Esophagus (tissue), 2 donors: Measurements from ENCODE around the gene PIEZO2. TPM values are rescaled to one million over a fixed set of nuclear protein-coding genes. Genes with fewer than 3 reads are reported as not detected.

Experiments used
- H3K27ac ChIP-seq, 2 donors: one replicate each; pipeline ENCODE4 v1.5.1; 2013; ENCODE audit warnings: low read depth in 2 of 2, mild to moderate bottlenecking in 2 of 2, inconsistent platforms in 1 of 2, low read length in 1 of 2, moderate library complexity in 1 of 2
- H3K27me3 ChIP-seq, 2 donors: one replicate each; pipeline ENCODE4 v1.6.1; 2013; ENCODE audit warnings: low read length in 2 of 2, control low read depth in 1 of 2, mild to moderate bottlenecking in 1 of 2; ENCODE audit not compliant: insufficient read depth in 2 of 2, control insufficient read depth in 1 of 2
- H3K36me3 ChIP-seq, 2 donors: one replicate each; pipeline ENCODE4 v1.6.1; 2013; ENCODE audit warnings: low read length in 1 of 2; ENCODE audit not compliant: control insufficient read depth in 2 of 2, insufficient read depth in 2 of 2
- H3K4me1 ChIP-seq, 2 donors: one replicate each; pipeline ENCODE4 v1.6.1; 2013; ENCODE audit warnings: low read length in 1 of 2; ENCODE audit not compliant: control insufficient read depth in 2 of 2, insufficient read depth in 2 of 2
- H3K4me3 ChIP-seq, 2 donors: one replicate each; pipeline ENCODE4 v1.5.1; 2013; ENCODE audit warnings: low read length in 2 of 2, mild to moderate bottlenecking in 2 of 2, low read depth in 1 of 2, moderate library complexity in 1 of 2
- H3K9me3 ChIP-seq, 2 donors: one replicate each; pipeline ENCODE4 v1.6.1; 2013; ENCODE audit warnings: mild to moderate bottlenecking in 2 of 2, low read depth in 1 of 2, low read length in 1 of 2, moderate library complexity in 1 of 2; ENCODE audit not compliant: control insufficient read depth in 2 of 2, insufficient read depth in 1 of 2
- WGBS, 2 donors: extraction: QIAGEN DNeasy Blood & Tissue Kit; methylation state at CpG; one replicate each; pipeline ENCODE4 v1.1.7; 2013; 5-methylcytosine and 5-hydroxymethylcytosine counted together
- polyA plus RNA-seq, 2 donors: library from polyadenylated mRNA; stranded (reverse); fragments of 200-250 nt; gene quantifications; one replicate each; pipeline ENCODE4 v1.2.3, GENCODE V29; 2013
- donor health status: healthy with polysubstance abuse.
- donor health status: Bipolar disorder and iron deficiency.

PIEZO2 gene
- polyA plus RNA-seq, 2 donors, result 0.37 to 0.66 TPM

GRCh38 chr18:10893761-10894160, 255.6 kb downstream of the PIEZO2 start:
- Histone ChIP-seq H3K27ac (no peak overlapping the region), H3K4me3 (no peak overlapping the region), H3K4me1 (no peaks in the 10 kb centered on the region), H3K27me3 (no peaks in the 10 kb centered on the region), H3K36me3 (no peaks in the 10 kb centered on the region), H3K9me3 (no peaks in the 10 kb centered on the region)
- WGBS, 2 donors, result 88 to 89% methylated on average over 5 of the region's 5 CpGs

GRCh38 chr18:10893196-10893595, 256.2 kb downstream of the PIEZO2 start:
- Histone ChIP-seq H3K27me3 (peaks cover 0 to 1% of the 10 kb centered on the region in 2 donors), H3K4me3 (no peak overlapping the region), H3K36me3 (no peaks in the 10 kb centered on the region), H3K27ac (no peak overlapping the region), H3K9me3 (no peaks in the 10 kb centered on the region), H3K4me1 (no peaks in the 10 kb centered on the region)
- WGBS, 2 donors, result 31 to 54% methylated on average over 2 of the region's 2 CpGs

GRCh38 chr18:10892786-10893185, 256.6 kb downstream of the PIEZO2 start:
- Histone ChIP-seq H3K4me1 (no peaks in the 10 kb centered on the region), H3K27ac (no peak overlapping the region), H3K4me3 (no peak overlapping the region), H3K36me3 (no peaks in the 10 kb centered on the region), H3K27me3 (peaks cover 0 to 2% of the 10 kb centered on the region in 2 donors), H3K9me3 (no peaks in the 10 kb centered on the region)
- WGBS, 2 donors, result 32 to 39% methylated on average over 1 of the region's 1 CpG

GRCh38 chr18:10890022-10890421, 259.3 kb downstream of the PIEZO2 start:
- H3K27ac ChIP-seq, result no peak overlapping the region
- no peaks in the 10 kb centered on the region for H3K4me1 ChIP-seq
- H3K27me3 ChIP-seq, result peaks cover 0 to 2% of the 10 kb centered on the region in 2 donors
- no peaks in the 10 kb centered on the region for H3K9me3 ChIP-seq
- WGBS, 2 donors, result 62 to 71% methylated on average over 1 of the region's 1 CpG
- no peaks in the 10 kb centered on the region for H3K36me3 ChIP-seq
- H3K4me3 ChIP-seq, result no peak overlapping the region

- no peaks in the 10 kb centered on the region for H3K4me1 ChIP-seq
- no peaks in the 10 kb centered on the region for H3K36me3 ChIP-seq
- no peaks in the 10 kb centered on the region for H3K27me3 ChIP-seq
- WGBS, 2 donors, result 51 to 62% methylated on average over 1 of the region's 1 CpG
- no peak overlapping the region for H3K4me3 ChIP-seq
- H3K9me3 ChIP-seq, result no peaks in the 10 kb centered on the region
- no peak overlapping the region for H3K27ac ChIP-seq
Observed at GRCh38 chr18:10878703-10879102, 270.7 kb downstream of the PIEZO2 start.

GRCh38 chr18:10877987-10878386, 271.4 kb downstream of the PIEZO2 start:
- Histone ChIP-seq H3K4me1 (no peaks in the 10 kb centered on the region), H3K27ac (no peak overlapping the region)
- 69 to 73% methylated on average over 3 of the region's 3 CpGs for WGBS, 2 donors

GRCh38 chr18:10875811-10876210, 273.6 kb downstream of the PIEZO2 start:
- Histone ChIP-seq H3K4me1 (no peaks in the 10 kb centered on the region), H3K27ac (no peak overlapping the region), H3K9me3 (no peaks in the 10 kb centered on the region), H3K4me3 (no peak overlapping the region), H3K36me3 (no peaks in the 10 kb centered on the region), H3K27me3 (no peaks in the 10 kb centered on the region)
- WGBS, 2 donors, result 55 to 64% methylated on average over 2 of the region's 2 CpGs

More at GRCh38 chr18:10877987-10878386, 271.4 kb downstream of the PIEZO2 start:
- Histone ChIP-seq H3K27me3 (no peaks in the 10 kb centered on the region), H3K9me3 (no peaks in the 10 kb centered on the region), H3K4me3 (no peak overlapping the region), H3K36me3 (no peaks in the 10 kb centered on the region)

GRCh38 chr18:10872304-10872703, 277.1 kb downstream of the PIEZO2 start:
- H3K27me3 ChIP-seq, result no peaks in the 10 kb centered on the region
- H3K4me1 ChIP-seq, result no peaks in the 10 kb centered on the region
- H3K27ac ChIP-seq, result no peak overlapping the region
- H3K9me3 ChIP-seq, result no peaks in the 10 kb centered on the region
- H3K4me3 ChIP-seq, result no peak overlapping the region
- 54 to 67% methylated on average over 5 of the region's 5 CpGs for WGBS, 2 donors
- H3K36me3 ChIP-seq, result no peaks in the 10 kb centered on the region

GRCh38 chr18:10864722-10865121, 284.6 kb downstream of the PIEZO2 start:
- Histone ChIP-seq H3K4me1 (no peaks in the 10 kb centered on the region), H3K9me3 (no peaks in the 10 kb centered on the region), H3K4me3 (no peak overlapping the region), H3K27ac (no peak overlapping the region), H3K27me3 (no peaks in the 10 kb centered on the region), H3K36me3 (no peaks in the 10 kb centered on the region)
- WGBS, 2 donors, result 86 to 97% methylated on average over 5 of the region's 5 CpGs

- no peaks in the 10 kb centered on the region for H3K4me1 ChIP-seq
- H3K27me3 ChIP-seq, result no peaks in the 10 kb centered on the region
- no peak overlapping the region for H3K27ac ChIP-seq
- H3K36me3 ChIP-seq, result no peaks in the 10 kb centered on the region
- 54 to 68% methylated on average over 2 of the region's 2 CpGs for WGBS, 2 donors
- no peak overlapping the region for H3K4me3 ChIP-seq
- no peaks in the 10 kb centered on the region for H3K9me3 ChIP-seq
Observed at GRCh38 chr18:10863026-10863425, 286.3 kb downstream of the PIEZO2 start.
